Activated CD4-positive, alpha-beta T cell treated with anti-CD3 and anti-CD28 coated beads for 24 hours (primary cell): ENCODE data around the gene PIR.
A peak's percentile ranks its signal among the peaks of the same experiment; 100 is the strongest.

Experiments used
- DNase-seq, 2 donors: peaks; one replicate each; pipeline ENCODE4 v3.0.0-alpha.2; 2020; ENCODE audit warnings: low read depth in 2 of 2

The PIR gene

DNA sequence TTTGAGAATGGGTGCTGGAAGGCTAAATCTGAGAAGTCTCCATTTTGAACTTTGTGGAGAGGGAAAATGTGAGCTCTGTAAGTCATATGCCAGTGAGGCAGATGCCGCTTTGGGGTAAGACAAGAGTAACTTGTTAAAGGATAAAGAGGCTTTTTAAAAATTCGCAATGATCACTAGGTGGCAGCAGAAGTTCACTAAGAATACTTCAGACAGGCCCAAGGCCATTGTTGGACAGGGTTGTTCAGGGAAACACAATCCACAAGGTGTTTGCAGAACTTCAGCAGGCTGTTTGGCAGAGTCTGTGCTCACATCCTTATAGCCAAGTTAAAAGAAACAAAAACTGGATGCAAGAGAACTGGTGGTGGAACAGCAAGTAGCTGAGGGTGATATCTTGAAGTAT lies 144.1 kb downstream of the PIR start:
- DNase-seq = no peak

DNA sequence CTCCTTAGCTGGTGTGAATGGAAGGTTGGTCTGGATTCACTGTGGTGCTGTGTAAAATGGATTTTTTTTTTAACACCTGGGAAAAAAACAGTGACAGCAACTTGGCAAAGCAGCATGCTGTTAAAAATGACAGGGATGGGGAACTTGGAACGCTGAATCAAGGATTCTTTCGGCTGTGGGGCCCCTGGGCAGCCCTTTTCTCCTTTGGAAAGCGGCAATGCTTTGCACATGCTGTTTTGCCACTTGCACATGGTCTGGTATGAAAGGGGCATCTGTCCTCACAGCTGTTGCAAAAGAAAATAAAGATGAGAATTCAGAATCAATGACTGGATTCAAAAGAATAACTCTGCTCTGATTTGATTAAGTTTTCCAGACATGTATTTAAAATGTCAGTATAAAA lies 147.2 kb downstream of the PIR start:
- no peak for DNase-seq

DNA sequence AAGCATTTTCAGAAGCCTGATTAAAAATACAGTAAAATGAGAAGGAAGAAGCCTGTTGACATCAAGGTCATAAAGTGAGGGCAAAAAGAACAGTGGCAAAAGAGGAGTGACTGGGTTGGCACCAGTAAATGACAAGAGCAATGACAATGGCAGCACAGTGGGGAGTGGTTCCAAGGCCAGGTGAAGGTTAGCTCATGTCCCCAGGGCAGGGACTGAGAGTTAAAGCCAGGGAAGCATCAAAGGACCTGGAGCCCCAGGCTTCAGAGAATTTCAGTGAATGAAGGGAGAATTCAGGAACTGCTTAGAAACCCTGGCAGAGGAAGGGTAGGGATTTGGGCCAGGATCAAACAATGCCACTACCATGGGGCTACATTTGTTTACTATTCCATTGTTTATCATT lies 149.0 kb downstream of the PIR start:
- no peak for DNase-seq

DNA sequence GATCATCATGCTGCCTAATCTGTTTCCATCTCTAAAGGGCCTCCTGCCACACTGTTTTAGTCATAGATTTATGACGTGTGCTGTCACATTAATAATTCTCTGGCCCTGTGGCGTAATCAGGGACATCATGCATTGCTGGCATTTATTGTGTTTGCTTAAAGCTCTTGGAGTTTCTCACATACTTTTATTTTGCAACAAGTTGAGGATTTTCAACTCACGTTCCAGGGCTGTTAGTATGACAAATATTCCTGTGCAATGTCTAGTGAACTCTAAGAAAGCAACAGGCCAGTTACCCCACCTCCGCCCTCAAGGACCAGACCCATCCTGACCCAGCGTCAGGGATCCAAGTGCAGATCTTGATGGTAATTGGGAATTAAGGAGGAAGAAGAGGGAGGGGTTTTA lies 150.1 kb downstream of the PIR start:
- no peak for DNase-seq

DNA sequence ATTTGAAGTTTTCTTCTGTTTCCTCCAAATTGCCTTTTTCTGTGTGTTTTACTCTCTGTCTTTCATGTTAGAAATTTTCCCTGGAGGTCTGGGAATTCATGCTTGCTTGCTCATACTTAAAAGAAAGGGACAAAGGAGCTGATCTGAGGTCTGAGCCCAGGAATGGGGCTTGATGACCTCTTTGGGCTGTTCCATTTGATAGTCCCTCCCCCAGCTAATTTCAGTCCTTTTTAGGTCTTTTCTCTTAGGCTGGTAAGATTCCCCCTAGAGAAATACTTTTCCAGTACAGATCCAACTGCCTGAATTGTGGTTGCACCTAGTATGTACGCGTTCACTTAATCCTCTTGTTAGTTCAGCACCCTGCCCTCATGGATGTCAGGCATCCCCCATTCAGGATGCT lies 152.3 kb downstream of the PIR start:
- no peak for DNase-seq

DNA sequence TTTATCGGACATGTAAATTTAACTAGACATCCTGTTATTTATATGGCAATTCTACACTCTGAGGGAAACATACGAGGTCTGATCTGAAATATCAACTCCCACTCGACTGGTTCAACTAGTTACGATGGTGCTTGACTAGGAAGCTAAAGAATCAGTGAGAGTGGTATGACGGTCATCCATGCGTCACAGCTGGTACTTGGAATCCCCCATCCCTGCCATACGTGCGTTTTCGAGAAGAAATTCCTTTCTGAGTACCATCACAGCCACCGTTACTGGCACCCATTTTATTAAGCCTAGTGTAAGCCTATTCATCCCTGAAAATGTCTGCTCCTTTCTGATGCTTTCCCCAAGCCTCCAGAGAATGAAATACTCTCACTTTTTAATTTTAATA lies 157.1 kb downstream of the PIR start:
- no peak for DNase-seq

DNA sequence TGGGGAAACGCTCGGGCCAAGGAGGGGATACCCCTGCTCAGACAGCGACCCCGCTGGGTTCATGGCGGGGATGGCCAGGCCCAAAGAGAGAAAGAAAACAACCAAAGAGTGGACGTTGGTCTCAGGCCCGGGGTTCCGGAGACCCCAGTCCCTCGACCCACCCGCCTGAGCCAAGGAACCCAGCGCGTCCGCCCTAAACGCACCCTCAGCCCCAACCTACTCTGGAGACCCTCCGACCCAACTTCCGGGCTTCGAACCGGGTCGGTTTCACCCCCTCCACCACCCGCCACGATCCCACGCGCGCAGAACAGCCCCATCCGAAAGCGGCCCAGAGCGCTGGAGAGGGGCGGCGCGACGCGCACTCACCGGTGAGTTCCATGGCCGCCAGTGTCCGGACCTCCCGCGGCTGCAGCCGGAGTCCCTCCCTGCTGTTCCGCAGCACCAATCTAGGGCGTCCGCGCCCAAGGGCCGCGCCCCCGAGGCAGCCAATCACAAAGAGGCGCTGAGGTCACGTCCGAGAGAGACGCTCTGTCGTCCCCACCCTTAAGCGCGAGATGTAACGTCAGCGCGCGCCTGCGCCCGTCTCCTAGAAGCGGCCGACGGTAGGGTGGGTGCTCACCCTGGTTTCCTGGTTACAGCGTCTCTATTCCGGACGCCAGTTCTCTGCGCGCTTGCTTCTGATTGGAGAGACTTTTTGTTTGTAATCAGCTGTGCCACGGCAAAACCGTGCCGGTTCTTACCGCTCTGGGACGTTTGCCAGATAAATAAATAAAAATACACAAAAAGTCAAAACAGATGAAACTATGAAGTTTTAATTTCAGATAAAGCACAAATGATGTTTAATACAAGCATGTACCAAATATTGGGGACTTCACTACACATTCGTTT lies 157.8 kb downstream of the PIR start, which contains the start of gene PIGA:
PIGA (minus strand) TSS at position 389 of the 888 bp plus-strand sequence. CDS start 3,593 bp downstream, outside the sequence.
- DNase-seq = peak; percentile 72 to 75
